PC-9 (cell line): Measurements from ENCODE around the gene STARD10. TPM values are rescaled to one million over a fixed set of nuclear protein-coding genes. Genes with fewer than 3 reads are reported as not detected.
A peak's percentile ranks its signal among the peaks of the same experiment; 100 is the strongest.

Experiments
- BruUV-seq: library from RNA; stranded (reverse); fragments of 400-500 nt; replicated peaks from 2 replicates; lab custom pipeline; 2021; lab: Mats Ljungman, UMichigan
- CTCF ChIA-PET: fragments of 300-600 bp; sonication (Branson Sonifier 250); formaldehyde crosslinking; loops from one replicate; lab custom pipeline; 2022; ENCODE audit warnings: antibody characterized with exemption; lab: Charles Lee
- POLR2A ChIA-PET: fragments of 300-600 bp; sonication (Branson Sonifier 250); formaldehyde crosslinking; loops from one replicate; lab custom pipeline; 2022; ENCODE audit warnings: antibody characterized with exemption; ENCODE audit not compliant: unreplicated experiment; lab: Charles Lee
- DNase-seq, 2 experiments: peaks; one replicate each; pipeline versions ENCODE4 v3.0.0 to v3.0.0-alpha.2; 2015 to 2022; ENCODE audit warnings: mixed read lengths in 1 of 2
- H2AFZ ChIP-seq: fragments of 200-600 bp; sonication (generic); 2 replicates; pipeline ENCODE4 v1.8.1; 2017; ENCODE audit warnings: antibody characterized with exemption
- H3F3A ChIP-seq: fragments of 200-600 bp; sonication (generic); 2 replicates; pipeline ENCODE4 v1.8.1; 2017; ENCODE audit warnings: antibody characterized with exemption, mild to moderate bottlenecking, low read depth; ENCODE audit not compliant: insufficient read depth
- H3K27ac ChIP-seq: fragments of 200-600 bp; sonication (generic); 2 replicates; pipeline ENCODE4 v1.6.1; 2016; ENCODE audit warnings: mixed run types
- H3K27me3 ChIP-seq: fragments of 200-600 bp; sonication (generic); 2 replicates; pipeline ENCODE4 v1.6.1; 2016; ENCODE audit warnings: low read depth, mixed run types; ENCODE audit not compliant: insufficient read depth
- H3K36me3 ChIP-seq: fragments of 200-600 bp; sonication (generic); 2 replicates; pipeline ENCODE4 v1.6.1; 2016; ENCODE audit warnings: low read depth, mixed run types
- H3K4me1 ChIP-seq: fragments of 200-600 bp; sonication (generic); replicated peaks from 2 replicates; pipeline ENCODE4 v1.6.1; 2016; ENCODE audit warnings: mixed run types; ENCODE audit not compliant: insufficient read depth
- H3K4me2 ChIP-seq: fragments of 200-600 bp; sonication (generic); 2 replicates; pipeline ENCODE4 v1.6.1; 2017; ENCODE audit warnings: mixed run types
- H3K4me3 ChIP-seq: fragments of 200-600 bp; sonication (generic); 2 replicates; pipeline ENCODE4 v1.6.1; 2016; ENCODE audit warnings: mixed run types
- H3K79me2 ChIP-seq: fragments of 200-600 bp; sonication (generic); 2 replicates; pipeline ENCODE4 v1.6.1; 2017; ENCODE audit warnings: low read depth, mixed run types
- H3K9me2 ChIP-seq: fragments of 200-600 bp; sonication (generic); 2 replicates; pipeline ENCODE4 v1.8.1; 2017; ENCODE audit warnings: mild to moderate bottlenecking; ENCODE audit not compliant: insufficient read depth
- H3K9me3 ChIP-seq: fragments of 200-600 bp; sonication (generic); 2 replicates; pipeline ENCODE4 v1.8.1; 2016; ENCODE audit warnings: low read depth; ENCODE audit not compliant: insufficient read depth
- H4K20me1 ChIP-seq: fragments of 200-600 bp; sonication (generic); 2 replicates; pipeline ENCODE4 v1.8.1; 2017; ENCODE audit not compliant: insufficient read depth
- EZH2 ChIP-seq: fragments of 200-600 bp; sonication (generic); IDR thresholded peaks from 2 replicates; pipeline ENCODE4 v1.8.0; 2017; ENCODE audit warnings: antibody characterized with exemption, low read depth
- intact Hi-C: fragments of 100-400 bp; cut with micrococcal nuclease; formaldehyde crosslinking; loops from one replicate; pipeline ENCODE4 v1.10.0; 2022; ENCODE audit not compliant: unreplicated experiment
- total RNA-seq: library from RNA; stranded (reverse); gene quantifications from 2 replicates; pipeline ENCODE4 v1.2.3, GENCODE V29; 2021
- TF ChIP-seq, protein P1 (sequence below): fragments of 200-600 bp; sonication (generic); conservative IDR thresholded peaks from 2 replicates; pipeline ENCODE4 v1.6.1; 2017; ENCODE audit warnings: mixed run types, antibody characterized with exemption, mild to moderate bottlenecking, moderate library complexity

The STARD10 gene
- total RNA-seq, 1 experiment from 2014 or later, result 145 TPM

DNA sequence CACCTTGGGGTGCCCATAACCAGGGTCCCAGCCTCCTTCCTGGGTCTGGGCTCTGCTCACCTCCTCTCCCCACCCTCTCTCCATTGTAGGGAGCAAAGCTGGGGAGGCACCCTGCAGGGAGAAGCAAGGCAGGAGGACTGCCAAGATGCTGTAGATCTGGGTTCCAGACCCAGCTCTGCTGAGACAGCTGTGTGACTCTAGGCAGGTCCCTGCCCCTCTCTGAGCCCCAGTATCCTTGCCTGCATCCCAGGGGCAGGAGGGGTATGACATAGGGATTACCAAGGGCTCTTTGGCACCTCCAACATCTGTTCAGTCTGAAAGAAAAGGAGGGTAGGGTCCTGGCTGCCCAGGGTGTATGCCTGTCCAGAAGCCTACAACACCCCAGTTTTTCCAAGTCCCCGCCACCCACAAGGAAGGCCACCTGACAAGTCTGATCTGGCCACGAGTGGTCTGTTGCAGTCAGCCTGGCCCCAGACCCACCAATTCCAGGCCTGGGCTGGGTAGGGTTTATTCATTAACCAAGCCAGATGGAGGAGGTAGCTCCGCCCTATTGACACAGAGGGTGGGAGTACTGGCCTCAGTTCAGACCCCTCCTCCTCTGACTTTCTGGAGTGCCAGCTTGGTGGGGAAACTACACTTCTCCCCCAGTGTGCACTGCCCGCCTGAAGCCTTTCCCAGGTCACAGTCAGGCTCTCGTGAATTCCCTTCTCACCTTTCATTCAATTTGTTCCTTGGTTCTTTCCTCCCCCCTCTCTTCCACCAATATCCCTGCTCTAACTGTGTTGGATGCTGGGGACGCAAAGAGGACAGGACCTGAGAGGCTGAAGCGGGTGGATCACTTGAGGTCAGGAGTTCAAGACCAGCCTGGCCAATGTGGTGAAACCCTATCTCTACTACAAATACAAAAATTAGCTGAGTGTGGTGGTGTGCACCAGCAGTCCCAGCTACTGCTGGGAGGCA lies 15.0 kb downstream of the STARD10 start:
- peaks cover 62% of the 10 kb centered on the region for H3K79me2 ChIP-seq
- H3K4me3 ChIP-seq, result no peak overlapping the region
- H3K4me1 ChIP-seq, result peaks cover 56% of the 10 kb centered on the region
- no peak overlapping the region for H2AFZ ChIP-seq
- H3K4me2 ChIP-seq, result peak overlapping the region; percentile 88
- ChIA-PET CTCF (no interaction called here), POLR2A (interaction anchor here (0.6 kb wide), 1 partner anchor 516 kb away, joined by 3 read pairs; no protein-coding TSS in a partner anchor)
- no peaks in the 10 kb centered on the region for H3K27me3 ChIP-seq
- peaks cover 14% of the 10 kb centered on the region; the same call in 1 of the 2 replicates for H4K20me1 ChIP-seq
- peaks cover 32% of the 10 kb centered on the region for H3F3A ChIP-seq
- H3K27ac ChIP-seq, result no peak overlapping the region
- BruUV-seq, result no TSS peak
- intact Hi-C loops, result no loop called here
- no peaks in the 10 kb centered on the region for H3K9me3 ChIP-seq
- peaks cover 9% of the 10 kb centered on the region; the same call in 1 of the 2 replicates for H3K36me3 ChIP-seq
- no peaks in the 10 kb centered on the region for H3K9me2 ChIP-seq
- TF ChIP-seq, protein P1, sequence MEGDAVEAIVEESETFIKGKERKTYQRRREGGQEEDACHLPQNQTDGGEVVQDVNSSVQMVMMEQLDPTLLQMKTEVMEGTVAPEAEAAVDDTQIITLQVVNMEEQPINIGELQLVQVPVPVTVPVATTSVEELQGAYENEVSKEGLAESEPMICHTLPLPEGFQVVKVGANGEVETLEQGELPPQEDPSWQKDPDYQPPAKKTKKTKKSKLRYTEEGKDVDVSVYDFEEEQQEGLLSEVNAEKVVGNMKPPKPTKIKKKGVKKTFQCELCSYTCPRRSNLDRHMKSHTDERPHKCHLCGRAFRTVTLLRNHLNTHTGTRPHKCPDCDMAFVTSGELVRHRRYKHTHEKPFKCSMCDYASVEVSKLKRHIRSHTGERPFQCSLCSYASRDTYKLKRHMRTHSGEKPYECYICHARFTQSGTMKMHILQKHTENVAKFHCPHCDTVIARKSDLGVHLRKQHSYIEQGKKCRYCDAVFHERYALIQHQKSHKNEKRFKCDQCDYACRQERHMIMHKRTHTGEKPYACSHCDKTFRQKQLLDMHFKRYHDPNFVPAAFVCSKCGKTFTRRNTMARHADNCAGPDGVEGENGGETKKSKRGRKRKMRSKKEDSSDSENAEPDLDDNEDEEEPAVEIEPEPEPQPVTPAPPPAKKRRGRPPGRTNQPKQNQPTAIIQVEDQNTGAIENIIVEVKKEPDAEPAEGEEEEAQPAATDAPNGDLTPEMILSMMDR, result no peak
- no peak for TF ChIP-seq EZH2
- no peak for DNase-seq

GRCh38 chr11:72777755-72778278 lies 16.0 kb downstream of the STARD10 start:
- H3K36me3 ChIP-seq, result peaks cover 9% of the 10 kb centered on the region; the same call in 1 of the 2 replicates
- peaks cover 24% of the 10 kb centered on the region for H3F3A ChIP-seq
- no peaks in the 10 kb centered on the region for H3K9me3 ChIP-seq
- H3K4me1 ChIP-seq, result peaks cover 55% of the 10 kb centered on the region
- H3K9me2 ChIP-seq, result no peaks in the 10 kb centered on the region
- no peak overlapping the region for H3K4me3 ChIP-seq
- H3K27ac ChIP-seq, result peak overlapping the region; percentile 22; the same call in 1 of the 2 replicates
- H2AFZ ChIP-seq, result no peak overlapping the region
- CTCF ChIA-PET, result no interaction called here
- TF ChIP-seq EZH2, result no peak
- TF ChIP-seq, protein P1, result no peak
- H3K4me2 ChIP-seq, result peak overlapping the region; percentile 51
- H4K20me1 ChIP-seq, result peaks cover 18% of the 10 kb centered on the region; the same call in 1 of the 2 replicates
- POLR2A ChIA-PET, result interaction anchor here (0.7 kb wide), 1 partner anchor 16 kb away, joined by 7 read pairs; the partner anchor contains the start of gene STARD10
- DNase-seq, result no peak
- BruUV-seq, result no TSS peak
- H3K27me3 ChIP-seq, result no peaks in the 10 kb centered on the region
- intact Hi-C loops, result no loop called here
- H3K79me2 ChIP-seq, result peaks cover 72% of the 10 kb centered on the region
